IMR-90 (cell line): ENCODE results near the gene AFF2.

Source experiments
- BHLHE40 ChIP-seq: fragments of 150-350 bp; IDR thresholded peaks from 2 replicates; pipeline ENCODE4 v1.6.1; 2016; ENCODE audit warnings: mild to moderate bottlenecking, low read depth, low read length
- MXI1 ChIP-seq: IDR thresholded peaks from 2 replicates; pipeline ENCODE4 v1.6.1; 2012; ENCODE audit warnings: low read depth, mild to moderate bottlenecking, low read length, moderate library complexity, borderline replicate concordance
- RCOR1 ChIP-seq: IDR thresholded peaks from 2 replicates; pipeline ENCODE4 v1.6.1; 2012; ENCODE audit warnings: mild to moderate bottlenecking, low read length, improper control_type of control experiment; ENCODE audit not compliant: insufficient replicate concordance
- TF ChIP-seq, protein P1 (sequence below): conservative IDR thresholded peaks from 2 replicates; pipeline ENCODE4 v1.5.1; 2012; ENCODE audit warnings: mild to moderate bottlenecking, low read depth, low read length, improper control_type of control experiment

DNA sequence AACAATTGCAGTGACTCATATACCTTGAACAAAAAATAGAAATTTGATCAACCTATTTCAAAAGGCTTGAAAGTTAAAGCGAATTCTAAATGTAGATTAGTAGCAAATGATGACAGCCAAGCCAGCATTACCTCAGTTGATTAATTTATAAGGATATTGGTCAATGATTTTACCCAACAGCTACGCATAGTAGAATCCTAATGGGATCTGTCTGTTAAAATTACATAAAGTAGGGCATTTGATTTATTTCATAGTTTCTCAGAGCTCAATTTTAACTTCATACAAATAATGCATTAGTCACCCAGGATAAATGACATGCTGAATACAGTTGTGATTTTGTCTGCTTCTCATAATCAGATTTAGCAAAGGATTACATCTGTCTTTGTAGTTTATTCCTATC is 12.0 kb downstream of the AFF2 start:
- TF ChIP-seq, protein P1, sequence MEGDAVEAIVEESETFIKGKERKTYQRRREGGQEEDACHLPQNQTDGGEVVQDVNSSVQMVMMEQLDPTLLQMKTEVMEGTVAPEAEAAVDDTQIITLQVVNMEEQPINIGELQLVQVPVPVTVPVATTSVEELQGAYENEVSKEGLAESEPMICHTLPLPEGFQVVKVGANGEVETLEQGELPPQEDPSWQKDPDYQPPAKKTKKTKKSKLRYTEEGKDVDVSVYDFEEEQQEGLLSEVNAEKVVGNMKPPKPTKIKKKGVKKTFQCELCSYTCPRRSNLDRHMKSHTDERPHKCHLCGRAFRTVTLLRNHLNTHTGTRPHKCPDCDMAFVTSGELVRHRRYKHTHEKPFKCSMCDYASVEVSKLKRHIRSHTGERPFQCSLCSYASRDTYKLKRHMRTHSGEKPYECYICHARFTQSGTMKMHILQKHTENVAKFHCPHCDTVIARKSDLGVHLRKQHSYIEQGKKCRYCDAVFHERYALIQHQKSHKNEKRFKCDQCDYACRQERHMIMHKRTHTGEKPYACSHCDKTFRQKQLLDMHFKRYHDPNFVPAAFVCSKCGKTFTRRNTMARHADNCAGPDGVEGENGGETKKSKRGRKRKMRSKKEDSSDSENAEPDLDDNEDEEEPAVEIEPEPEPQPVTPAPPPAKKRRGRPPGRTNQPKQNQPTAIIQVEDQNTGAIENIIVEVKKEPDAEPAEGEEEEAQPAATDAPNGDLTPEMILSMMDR = no peak
- TF ChIP-seq RCOR1 (no peak), MXI1 (no peak), BHLHE40 (no peak)
